ENCODE data around the gene INO80B. TPM values are rescaled to one million over a fixed set of nuclear protein-coding genes. Genes with fewer than 3 reads are reported as not detected.
A peak's percentile ranks its signal among the peaks of the same experiment; 100 is the strongest.

Gene INO80B
- total RNA-seq, 3 donors from 2014 or later: 12.6 to 26.2 (median 24.4) TPM

GRCh38 chr2:74499940-74500577 lies 45.2 kb downstream of the INO80B start:
- peaks cover 6 to 7% of the 10 kb centered on the region in 2 donors for H3K27me3 ChIP-seq

GRCh38 chr2:74500578-74500946 lies 45.7 kb downstream of the INO80B start:
- intact Hi-C loops (cut with DNase I; ENCODE audit: low total_unique reads): no loop called here
- H3K4me1 ChIP-seq: peaks cover 3 to 5% of the 10 kb centered on the region in 2 donors

More at GRCh38 chr2:74499940-74500577, 45.2 kb downstream of the INO80B start:
- Histone ChIP-seq H3K27ac (no peak overlapping the region), H3K36me3 (no peaks in the 10 kb centered on the region), H3K9me3 (no peaks in the 10 kb centered on the region), H3K4me3 (peak overlapping the region in 1 of 3 donors; percentile 55), H3K4me1 (peaks cover under 1 to 3% of the 10 kb centered on the region in 2 donors)
- TF ChIP-seq POLR2A (IDR thresholded peaks at IDR 0.05) (no peak), POLR2AphosphoS5 (IDR thresholded peaks at IDR 0.05) (no peak)
- intact Hi-C loops (cut with DNase I; ENCODE audit: low total_unique reads): no loop called here
- no peak for DNase-seq (ENCODE audit: low spot score in 2 of 2)

GRCh38 chr2:74501335-74502071 lies 46.6 kb downstream of the INO80B start:
- Histone ChIP-seq H3K4me1 (peaks cover 3 to 15% of the 10 kb centered on the region in 2 donors), H3K9me3 (no peaks in the 10 kb centered on the region), H3K27ac (no peak overlapping the region), H3K27me3 (peaks cover 6 to 7% of the 10 kb centered on the region in 2 donors), H3K4me3 (no peak overlapping the region), H3K36me3 (no peaks in the 10 kb centered on the region)
- TF ChIP-seq POLR2AphosphoS5 (IDR thresholded peaks at IDR 0.05): no peak
- no peak for TF ChIP-seq POLR2A (IDR thresholded peaks at IDR 0.05)
- TF ChIP-seq CTCF (IDR thresholded peaks at IDR 0.05): no peak
- DNase-seq (ENCODE audit: low spot score in 2 of 2): no peak
- intact Hi-C loops (cut with DNase I; ENCODE audit: low total_unique reads): no loop called here

More at GRCh38 chr2:74500578-74500946, 45.7 kb downstream of the INO80B start:
- peaks cover 6 to 7% of the 10 kb centered on the region in 2 donors for H3K27me3 ChIP-seq
- no peaks in the 10 kb centered on the region for H3K9me3 ChIP-seq
- TF ChIP-seq CTCF (IDR thresholded peaks at IDR 0.05): no peak
- TF ChIP-seq POLR2AphosphoS5 (IDR thresholded peaks at IDR 0.05): no peak
- no peak for TF ChIP-seq POLR2A (IDR thresholded peaks at IDR 0.05)
- H3K4me3 ChIP-seq: no peak overlapping the region
- no peak for DNase-seq (ENCODE audit: low spot score in 2 of 2)
- H3K27ac ChIP-seq: no peak overlapping the region
- H3K36me3 ChIP-seq: no peaks in the 10 kb centered on the region

- no peak for DNase-seq (ENCODE audit: low spot score in 2 of 2)
- peak overlapping the region; percentile 76 to 89 for H3K27ac ChIP-seq
- TF ChIP-seq POLR2AphosphoS5 (IDR thresholded peaks at IDR 0.05) (no peak), POLR2A (IDR thresholded peaks at IDR 0.05) (no peak)
- H3K9me3 ChIP-seq: no peaks in the 10 kb centered on the region
- peaks cover 6 to 7% of the 10 kb centered on the region in 2 donors for H3K27me3 ChIP-seq
- H3K36me3 ChIP-seq: no peaks in the 10 kb centered on the region
- H3K4me1 ChIP-seq: peaks cover 3 to 19% of the 10 kb centered on the region in 2 donors
- intact Hi-C loops (cut with DNase I; ENCODE audit: low total_unique reads): no loop called here
- H3K4me3 ChIP-seq: peak overlapping the region; percentile 56 to 72 (median 68)
Observed at GRCh38 chr2:74502147-74502719, 47.3 kb downstream of the INO80B start.

GRCh38 chr2:74502720-74503505 lies 48.0 kb downstream of the INO80B start:
- DNase-seq (ENCODE audit: low spot score in 2 of 2): peak in 1 of 2 donors; percentile 55
- intact Hi-C loops (cut with DNase I; ENCODE audit: low total_unique reads): no loop called here
- TF ChIP-seq POLR2AphosphoS5 (IDR thresholded peaks at IDR 0.05): peak in 2 of 3 donors; percentile 41 to 56
- no peak for TF ChIP-seq POLR2A (IDR thresholded peaks at IDR 0.05)
- Histone ChIP-seq H3K27me3 (peaks cover 4 to 7% of the 10 kb centered on the region in 2 donors), H3K4me1 (peaks cover 3 to 19% of the 10 kb centered on the region in 2 donors), H3K36me3 (no peaks in the 10 kb centered on the region), H3K9me3 (no peaks in the 10 kb centered on the region), H3K4me3 (peak overlapping the region; percentile 56 to 72 (median 68)), H3K27ac (peak overlapping the region; percentile 76 to 89)
